ENCODE data around the gene RSPH3.

DNA sequence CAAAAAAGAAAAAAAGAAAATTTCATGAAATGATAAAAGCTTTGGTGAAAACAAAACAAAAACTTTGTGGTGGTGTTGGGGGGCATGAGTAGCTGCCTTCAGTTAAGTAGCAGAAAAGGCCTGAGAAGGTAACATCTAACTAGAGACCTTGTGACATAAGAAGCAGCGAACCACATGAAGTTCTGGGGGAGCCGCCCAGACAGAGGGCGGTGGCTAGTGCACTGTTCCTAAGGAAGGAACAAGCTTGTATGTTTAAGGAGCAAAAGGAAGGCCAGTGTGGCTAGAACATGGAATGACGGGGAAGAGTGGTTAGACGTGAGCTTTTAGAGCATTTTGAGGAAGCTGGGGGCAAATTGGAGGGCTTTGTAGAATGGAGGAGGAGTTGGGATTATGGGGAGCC lies 7.5 kb upstream of the RSPH3 start:
- TF ChIP-seq SIN3A (IDR thresholded peaks at IDR 0.05; ENCODE audit: borderline replicate concordance, insufficient read depth, low read length) (no peak), TAF1 (IDR thresholded peaks at IDR 0.05; ENCODE audit: borderline replicate concordance, insufficient read depth, low read length) (no peak), POLR2AphosphoS5 (IDR thresholded peaks at IDR 0.05; ENCODE audit: low read depth, low read length) (no peak)

Measured in PFSK-1 (cell line).